Left hindlimb (tissue), 1 donor: ENCODE data around the gene FAXC.
"Not testable (repeated sequence)": the region's sequence is repeated elsewhere in the genome, so short reads cannot be mapped to it uniquely, and the experiment has no call there.

Source experiments
- DNase-seq: peaks from one replicate; pipeline ENCODE4 v3.0.0-alpha.2; 2018

Gene FAXC

DNA sequence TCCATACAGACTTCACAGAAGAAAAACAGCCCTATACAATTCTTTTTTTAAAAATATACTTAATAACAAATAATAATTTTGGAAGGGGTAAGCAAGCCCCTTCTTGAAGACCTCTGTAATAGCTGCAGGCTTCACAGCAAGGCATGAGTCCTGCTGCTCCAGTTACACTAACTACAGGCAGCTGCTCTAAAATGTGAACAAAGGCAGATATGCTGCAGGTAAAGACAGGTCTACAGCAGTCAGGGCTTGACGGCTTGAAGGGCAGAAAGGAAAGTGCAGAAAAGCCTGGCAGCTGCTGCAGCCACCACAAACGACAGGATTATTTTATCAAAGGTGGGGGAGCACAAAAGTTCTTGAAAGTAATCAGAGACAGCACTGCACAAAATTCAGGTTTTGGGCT lies 11.3 kb downstream of the FAXC start:
- no peak for DNase-seq

DNA sequence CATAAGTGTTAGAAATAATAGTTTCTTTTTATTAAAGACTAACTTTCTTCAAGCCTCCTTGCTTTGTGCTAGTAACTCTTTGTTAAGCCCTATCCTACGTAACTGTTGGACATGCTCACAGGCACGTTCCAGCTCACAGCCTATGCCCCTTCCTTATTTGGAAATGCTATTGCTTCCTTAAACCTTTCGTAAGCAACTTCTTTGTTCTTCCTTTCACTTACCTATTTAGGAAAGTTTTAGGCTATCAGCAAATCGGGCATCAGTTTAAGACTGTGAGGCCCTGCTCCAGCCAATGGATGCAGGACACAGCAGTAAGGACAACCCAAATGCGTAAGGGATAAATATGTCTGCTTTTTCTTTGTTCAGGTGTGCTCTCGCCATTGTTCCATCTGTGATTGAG lies 14.2 kb downstream of the FAXC start:
- DNase-seq: not testable (repeated sequence)

- DNase-seq: no peak
Measured at GRCh38 chr6:99334526-99335127, 14.8 kb downstream of the FAXC start.

DNA sequence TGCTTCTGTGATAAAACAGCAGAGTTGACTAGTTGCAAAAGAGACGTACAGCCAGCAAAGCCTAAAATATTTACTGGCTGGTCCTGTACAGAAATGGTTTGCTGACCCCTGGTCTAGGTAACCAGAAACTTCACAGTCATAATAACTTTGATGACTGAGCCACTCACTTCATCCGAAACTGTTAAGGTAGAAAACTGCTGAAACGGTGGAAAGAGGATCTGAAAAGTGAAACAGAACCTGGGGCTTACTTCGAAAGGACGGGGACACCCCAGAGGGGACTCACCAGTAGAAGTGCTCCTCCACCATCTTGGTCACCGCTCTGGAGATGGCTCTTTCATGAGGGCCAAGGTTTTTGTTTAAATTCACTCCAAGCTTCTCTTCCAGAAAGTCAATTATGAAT lies 16.4 kb downstream of the FAXC start:
- DNase-seq: no peak

DNA sequence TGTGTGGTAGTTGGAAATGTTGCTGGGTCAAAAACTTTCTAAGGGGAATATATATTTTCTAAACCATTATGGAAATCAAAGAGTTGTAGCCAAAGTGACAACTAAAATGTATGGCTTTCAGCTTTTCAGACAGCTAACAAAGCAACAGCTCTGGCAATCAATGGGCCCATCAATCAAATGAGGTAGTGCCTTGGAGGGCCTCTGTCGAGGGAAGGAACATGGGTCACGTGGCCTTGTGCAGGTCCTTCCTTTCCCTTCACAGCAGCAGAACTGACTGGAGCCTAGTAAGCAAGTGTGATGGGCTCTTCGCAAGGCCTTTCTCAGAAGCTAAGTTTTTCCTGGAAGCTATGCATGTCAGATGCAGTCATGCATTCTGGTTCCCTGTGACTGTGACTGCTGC lies 17.9 kb downstream of the FAXC start:
- DNase-seq: no peak

DNA sequence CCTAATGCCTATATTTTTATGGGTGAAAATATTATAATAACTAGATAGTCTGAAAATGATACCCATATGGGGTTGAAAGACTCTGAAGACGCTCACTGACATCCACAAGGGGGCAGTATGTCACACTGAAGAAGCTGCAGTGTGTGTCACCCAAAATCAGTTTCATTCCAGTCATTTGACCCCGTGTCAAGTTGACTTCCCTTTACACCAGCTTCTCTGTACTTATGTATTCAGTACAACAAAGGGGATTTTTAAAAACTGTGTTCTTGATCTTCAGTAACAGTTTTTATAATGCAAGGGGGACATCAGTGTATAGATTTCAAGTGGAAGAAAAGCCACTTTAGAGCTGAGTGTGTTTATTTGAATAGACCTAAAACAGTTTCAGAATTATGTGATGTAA lies 19.3 kb downstream of the FAXC start:
- DNase-seq: no peak

GRCh38 chr6:99324996-99325395 lies 24.5 kb downstream of the FAXC start:
- DNase-seq: no peak

- no peak for DNase-seq
Measured at GRCh38 chr6:99318566-99318965, 30.9 kb downstream of the FAXC start.

- DNase-seq: no peak
Measured at GRCh38 chr6:99312354-99312753, 37.1 kb downstream of the FAXC start.

- DNase-seq: no peak
Measured at GRCh38 chr6:99310553-99310952, 38.9 kb downstream of the FAXC start.

DNA sequence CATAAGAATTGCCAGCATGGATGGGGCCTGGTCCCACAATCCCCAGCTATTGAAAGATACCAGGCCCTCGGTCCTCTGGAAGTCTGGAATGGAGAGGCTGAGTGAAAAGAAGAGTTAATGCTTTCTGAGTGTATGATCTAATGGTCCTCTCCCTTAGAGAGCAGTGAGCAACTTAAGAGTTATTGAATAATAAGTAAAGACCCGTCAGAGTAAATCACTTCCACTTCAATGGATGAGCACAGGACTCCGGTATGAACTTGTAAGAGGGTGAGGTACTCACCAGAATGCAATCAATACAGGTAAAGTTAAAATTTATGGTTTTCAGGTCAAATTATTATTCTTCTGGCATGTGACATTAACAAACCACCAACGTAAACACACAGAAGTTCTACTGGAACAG lies 39.9 kb downstream of the FAXC start:
- DNase-seq: no peak

- no peak for DNase-seq
Measured at GRCh38 chr6:99308788-99309187, 40.7 kb downstream of the FAXC start.

DNA sequence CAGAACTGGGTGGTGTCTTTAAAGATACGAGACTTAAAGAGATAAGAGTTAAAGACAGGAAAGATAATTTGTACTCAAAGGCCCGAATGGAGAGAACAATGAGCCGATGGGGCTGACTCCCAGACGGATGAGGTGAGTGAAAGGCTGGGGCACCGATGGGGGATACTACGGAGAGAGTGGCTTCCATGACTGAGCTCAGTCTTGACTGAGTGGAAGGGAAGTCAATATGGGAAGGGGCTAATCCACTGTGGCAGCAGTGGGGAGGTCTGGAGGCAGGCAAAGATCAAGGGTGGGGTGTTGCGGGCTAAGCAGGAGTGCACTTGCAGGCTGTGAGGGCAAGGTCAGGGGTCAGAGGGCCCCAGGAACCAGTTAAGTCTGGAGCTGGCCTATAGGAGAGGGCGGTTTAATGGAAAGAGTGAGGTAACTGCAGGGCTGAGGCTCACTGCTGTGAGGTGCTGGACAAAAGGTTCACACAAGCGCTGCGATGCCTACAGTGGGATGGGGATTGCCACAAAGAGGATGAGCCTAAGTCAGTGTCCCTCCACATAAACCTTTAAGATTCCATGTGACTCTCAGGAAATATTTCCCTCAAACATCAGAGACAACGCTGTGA lies 42.1 kb downstream of the FAXC start:
- no peak for DNase-seq

GRCh38 chr6:99306341-99306740 lies 43.1 kb downstream of the FAXC start:
- no peak for DNase-seq

- DNase-seq: no peak
Measured at GRCh38 chr6:99305021-99305554, 44.4 kb downstream of the FAXC start.

DNA sequence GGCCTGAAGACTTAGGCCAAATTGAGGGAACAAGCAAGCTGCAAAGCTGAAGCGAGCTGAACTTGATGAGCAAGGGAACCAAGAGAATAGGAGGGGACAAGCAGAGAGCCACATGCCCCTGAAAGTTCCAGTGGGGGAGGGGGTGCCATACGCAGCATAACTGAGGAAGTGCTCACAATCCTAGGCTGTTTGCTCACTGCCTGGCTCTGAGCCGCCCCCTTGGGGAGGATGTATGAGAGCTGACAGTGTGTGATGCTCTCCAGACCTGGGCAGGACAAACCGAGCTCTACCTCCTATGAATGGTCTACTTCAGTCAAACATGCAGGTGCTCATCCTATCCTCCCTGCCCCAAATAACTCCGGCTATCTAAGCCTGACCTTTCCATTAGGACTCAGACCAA lies 52.1 kb downstream of the FAXC start:
- no peak for DNase-seq

- DNase-seq: no peak
Measured at GRCh38 chr6:99297006-99297405, 52.5 kb downstream of the FAXC start.

DNA sequence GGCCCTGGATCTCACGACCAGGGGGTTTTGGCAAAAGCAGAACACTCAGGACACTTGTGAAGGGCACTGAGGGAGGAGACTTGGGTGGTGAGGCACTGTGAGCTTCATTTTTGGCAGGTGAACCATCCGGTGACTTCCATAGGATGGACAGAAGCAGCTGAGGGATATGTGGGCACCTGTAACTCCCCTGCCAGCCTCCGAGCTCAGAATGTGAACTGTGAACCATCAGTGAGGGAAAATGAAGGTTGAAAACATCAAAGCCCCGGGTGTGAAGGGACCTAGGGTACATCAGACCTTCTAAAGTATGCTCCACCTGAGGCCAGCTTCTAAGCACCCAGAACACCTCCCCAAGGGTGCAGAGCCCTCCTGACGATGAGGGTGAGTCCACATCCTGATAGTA lies 53.2 kb downstream of the FAXC start:
- DNase-seq: no peak

DNA sequence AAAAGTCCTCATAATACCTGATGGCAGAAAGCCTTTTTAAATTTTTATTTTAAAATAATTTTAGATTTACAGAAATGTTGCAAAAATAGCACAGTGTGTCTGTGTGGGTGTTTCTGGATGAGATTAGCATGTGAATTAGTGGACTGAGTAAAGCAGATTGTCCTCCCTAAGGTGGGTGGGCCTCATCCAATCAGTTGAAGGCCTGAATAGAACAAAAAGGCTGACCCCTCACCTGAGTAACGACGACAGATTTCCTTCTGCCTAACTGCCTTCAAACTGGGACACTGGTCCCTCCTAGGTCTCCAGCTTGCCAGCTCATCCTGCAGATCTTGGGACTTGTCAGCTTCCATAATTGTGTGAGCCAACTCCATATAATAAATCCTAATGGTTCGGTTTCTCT lies 54.2 kb downstream of the FAXC start:
- no peak for DNase-seq

DNA sequence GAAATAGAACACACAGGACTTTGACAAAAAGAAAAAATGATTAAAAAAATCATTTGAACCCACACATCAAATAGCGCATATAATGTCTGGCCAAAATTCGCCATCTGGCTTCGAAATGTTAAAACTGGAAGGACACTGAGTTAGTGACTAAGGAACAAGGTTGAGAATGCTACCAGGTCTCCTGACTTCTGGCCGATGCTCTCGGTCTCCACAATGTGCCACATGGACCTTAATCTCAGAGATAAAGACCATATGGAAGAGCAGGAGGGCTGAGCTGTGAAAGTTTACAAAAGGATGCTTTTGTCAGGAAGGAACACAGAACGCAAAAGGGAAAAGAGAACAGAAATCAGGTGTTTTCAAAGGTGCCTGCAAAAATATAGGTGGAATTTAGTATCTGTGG lies 54.7 kb downstream of the FAXC start:
- DNase-seq: no peak

GRCh38 chr6:99289701-99290100 lies 59.8 kb downstream of the FAXC start:
- no peak for DNase-seq

- no peak for DNase-seq
Measured at GRCh38 chr6:99288668-99289067, 60.8 kb downstream of the FAXC start.

DNA sequence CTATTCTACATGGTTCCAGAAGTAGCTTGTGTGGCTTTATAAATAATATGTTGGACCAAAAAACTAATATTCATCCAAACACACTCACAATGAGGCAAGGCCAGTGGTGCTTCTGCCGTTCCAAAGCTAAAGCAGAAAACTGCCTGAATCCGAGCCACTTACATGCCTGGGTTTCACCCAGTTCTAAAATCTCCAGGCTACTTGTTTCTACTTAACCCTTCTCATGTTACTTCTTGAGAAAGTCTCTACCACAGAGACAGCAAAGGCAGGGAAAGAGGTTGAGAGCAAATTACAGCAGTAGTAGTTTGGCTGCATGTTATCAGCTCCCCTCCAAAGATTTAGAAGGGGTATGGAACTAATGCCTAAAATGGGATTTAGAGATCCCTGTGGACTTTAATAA lies 62.0 kb downstream of the FAXC start:
- DNase-seq: no peak

DNA sequence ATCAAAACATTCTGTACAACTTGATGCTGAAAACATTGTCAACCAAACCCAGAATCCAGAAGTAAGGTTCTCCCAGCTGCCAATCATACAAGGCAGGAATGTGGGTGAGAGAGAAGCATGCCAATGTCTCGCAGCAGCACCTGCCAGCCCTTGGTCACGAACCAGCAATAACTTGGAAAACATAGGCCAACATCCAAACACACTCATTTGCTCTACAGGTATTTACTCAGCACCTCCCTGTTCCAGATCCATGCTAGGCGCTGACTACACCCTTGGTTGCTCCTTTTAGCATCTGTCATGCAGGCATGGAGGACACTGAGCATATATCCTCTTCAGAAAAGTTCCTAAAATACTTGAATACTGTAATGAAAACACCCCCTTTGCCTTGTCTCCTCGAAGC lies 63.6 kb downstream of the FAXC start:
- DNase-seq: no peak

- DNase-seq: no peak
Measured at GRCh38 chr6:99282479-99283062, 66.9 kb downstream of the FAXC start.
